ENCODE measurements around the gene FAM228B. TPM values are rescaled to one million over a fixed set of nuclear protein-coding genes. Genes with fewer than 3 reads are reported as not detected.

FAM228B gene
- total RNA-seq, 1 donor from 2014 or later, result 21.2 TPM

GRCh38 chr2:24205131-24205530 is 81.9 kb downstream of the FAM228B start:
- DNase-seq, result no peak

GRCh38 chr2:24206242-24206641 is 83.0 kb downstream of the FAM228B start:
- no peak for DNase-seq

GRCh38 chr2:24206714-24207113 is 83.4 kb downstream of the FAM228B start:
- no peak for DNase-seq

GRCh38 chr2:24207359-24207758 is 84.1 kb downstream of the FAM228B start:
- no peak for DNase-seq

GRCh38 chr2:24208490-24208889 is 85.2 kb downstream of the FAM228B start:
- DNase-seq, result no peak

- no peak for DNase-seq
Measured at GRCh38 chr2:24209389-24210105, 86.3 kb downstream of the FAM228B start.

- no peak for DNase-seq
Measured at GRCh38 chr2:24210106-24210455, 86.8 kb downstream of the FAM228B start.

- DNase-seq, result no peak
Measured at GRCh38 chr2:24210723-24211122, 87.5 kb downstream of the FAM228B start.

- no peak for DNase-seq
Measured at GRCh38 chr2:24211408-24211807, 88.1 kb downstream of the FAM228B start.

GRCh38 chr2:24214880-24215279 is 91.6 kb downstream of the FAM228B start:
- no peak for DNase-seq

Other genes starting within 250 kb of the FAM228B start
- gene ATAD2B, start 196.3 kb upstream of the FAM228B start, total RNA-seq, result 46.8 TPM
- gene UBXN2A, start 183.0 kb upstream of the FAM228B start, total RNA-seq, result 18.8 TPM
- gene MFSD2B, start 113.4 kb upstream of the FAM228B start, total RNA-seq, result 1.7 TPM
- gene WDCP, start 76.1 kb upstream of the FAM228B start, total RNA-seq, result 7.1 TPM
- 3.3 TPM for gene FKBP1B, start 73.7 kb upstream of the FAM228B start, total RNA-seq
- gene SF3B6, start 47.1 kb upstream of the FAM228B start, total RNA-seq, result 94.8 TPM
- 25.7 TPM for gene TP53I3, start 38.6 kb upstream of the FAM228B start, total RNA-seq
- gene PFN4, start 135 bp upstream of the FAM228B start, total RNA-seq, result 0.49 TPM
- 0.69 TPM for gene FAM228A, start 51.6 kb downstream of the FAM228B start, total RNA-seq
- 31.7 TPM for gene ITSN2, start 237.1 kb downstream of the FAM228B start, total RNA-seq

Data from skin of body (tissue), 2 donors.